Progenitor cell of endocrine pancreas (in vitro differentiated cells): ENCODE data around the gene SPDYA. TPM values are rescaled to one million over a fixed set of nuclear protein-coding genes. Genes with fewer than 3 reads are reported as not detected.
"Not testable (repeated sequence)": the region's sequence is repeated elsewhere in the genome, so short reads cannot be mapped to it uniquely, and the experiment has no call there.

Experiments
- DNase-seq: peaks from one replicate; pipeline ENCODE4 v3.0.0; 2021; ENCODE audit warnings: low spot score; ENCODE audit not compliant: unreplicated experiment
- H3K27ac Mint-ChIP-seq: 2 replicates; pipeline ENCODE4 v1.8.0; 2021; ENCODE audit warnings: mild to moderate bottlenecking, moderate library complexity, mixed read lengths
- H3K27me3 Mint-ChIP-seq: 2 replicates; pipeline ENCODE4 v1.8.0; 2021; ENCODE audit warnings: mixed read lengths
- H3K36me3 Mint-ChIP-seq: 2 replicates; pipeline ENCODE4 v1.8.0; 2022; ENCODE audit warnings: mixed read lengths; ENCODE audit not compliant: insufficient read depth
- H3K4me1 Mint-ChIP-seq: 2 replicates; pipeline ENCODE4 v1.8.0; 2021; ENCODE audit warnings: low read depth, mixed read lengths
- H3K4me3 Mint-ChIP-seq: 2 replicates; pipeline ENCODE4 v1.8.0; 2021; ENCODE audit warnings: low read depth, mild to moderate bottlenecking, moderate library complexity, mixed read lengths
- H3K9me3 Mint-ChIP-seq: 2 replicates; pipeline ENCODE4 v1.8.0; 2021; ENCODE audit warnings: low read depth, mixed read lengths
- total RNA-seq: library from RNA; stranded (reverse); gene quantifications from 2 replicates; pipeline ENCODE4 v1.2.1, GENCODE V29; 2021
- TF ChIP-seq, protein P1 (sequence below): fragments of 200-600 bp; sonication (generic); IDR thresholded peaks from one replicate; pipeline ENCODE4 v1.5.0; 2021; ENCODE audit warnings: antibody characterized with exemption, mild to moderate bottlenecking; ENCODE audit not compliant: unreplicated experiment

Gene SPDYA
- total RNA-seq, 1 donor from 2014 or later: 1.6 TPM

DNA sequence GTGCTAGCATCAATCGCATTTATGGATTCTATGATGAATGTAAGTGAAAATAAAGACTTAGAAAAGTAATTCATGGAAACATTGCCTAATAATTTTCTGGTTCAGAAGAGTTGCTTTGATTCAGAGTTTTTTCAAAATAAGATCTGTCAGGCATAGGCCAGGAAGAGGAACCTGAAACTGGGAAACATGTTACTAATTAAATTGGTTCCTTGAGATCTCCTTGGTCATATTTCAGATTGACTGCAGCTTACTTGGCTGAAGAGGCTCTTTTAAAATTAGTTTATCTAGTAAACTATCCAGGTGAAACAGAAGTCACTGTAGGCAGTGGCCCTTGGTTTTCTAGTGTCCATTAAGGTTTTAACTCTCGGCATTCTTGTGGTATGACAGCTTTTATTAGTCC lies 31.6 kb upstream of the SPDYA start:
- Mint-ChIP-seq H3K27ac (no peak overlapping the region), H3K4me1 (no peaks in the 10 kb centered on the region), H3K27me3 (no peaks in the 10 kb centered on the region), H3K36me3 (peaks cover 16% of the 10 kb centered on the region), H3K9me3 (no peaks in the 10 kb centered on the region), H3K4me3 (no peak overlapping the region)
- TF ChIP-seq, protein P1, sequence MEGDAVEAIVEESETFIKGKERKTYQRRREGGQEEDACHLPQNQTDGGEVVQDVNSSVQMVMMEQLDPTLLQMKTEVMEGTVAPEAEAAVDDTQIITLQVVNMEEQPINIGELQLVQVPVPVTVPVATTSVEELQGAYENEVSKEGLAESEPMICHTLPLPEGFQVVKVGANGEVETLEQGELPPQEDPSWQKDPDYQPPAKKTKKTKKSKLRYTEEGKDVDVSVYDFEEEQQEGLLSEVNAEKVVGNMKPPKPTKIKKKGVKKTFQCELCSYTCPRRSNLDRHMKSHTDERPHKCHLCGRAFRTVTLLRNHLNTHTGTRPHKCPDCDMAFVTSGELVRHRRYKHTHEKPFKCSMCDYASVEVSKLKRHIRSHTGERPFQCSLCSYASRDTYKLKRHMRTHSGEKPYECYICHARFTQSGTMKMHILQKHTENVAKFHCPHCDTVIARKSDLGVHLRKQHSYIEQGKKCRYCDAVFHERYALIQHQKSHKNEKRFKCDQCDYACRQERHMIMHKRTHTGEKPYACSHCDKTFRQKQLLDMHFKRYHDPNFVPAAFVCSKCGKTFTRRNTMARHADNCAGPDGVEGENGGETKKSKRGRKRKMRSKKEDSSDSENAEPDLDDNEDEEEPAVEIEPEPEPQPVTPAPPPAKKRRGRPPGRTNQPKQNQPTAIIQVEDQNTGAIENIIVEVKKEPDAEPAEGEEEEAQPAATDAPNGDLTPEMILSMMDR: no peak
- no peak for DNase-seq

DNA sequence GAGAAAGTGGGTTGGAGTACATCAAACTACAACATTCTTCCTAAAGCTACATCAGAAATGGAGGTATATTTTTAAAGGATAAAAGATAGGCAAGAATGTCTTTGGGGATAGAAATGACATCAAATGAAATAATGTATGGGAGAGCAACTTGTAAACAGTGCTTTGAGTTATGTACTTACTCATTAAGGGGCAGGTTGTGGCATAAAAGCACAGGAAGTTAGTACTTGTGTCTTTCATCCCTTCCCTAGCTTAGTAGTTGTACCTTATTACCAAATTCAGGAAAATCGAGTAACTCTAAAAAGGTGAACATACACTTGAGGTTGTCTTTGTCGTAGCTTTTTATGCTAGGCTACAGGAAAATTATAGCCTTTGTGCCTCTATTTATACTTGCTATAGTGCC lies 30.1 kb upstream of the SPDYA start:
- Mint-ChIP-seq H3K4me3 (no peak overlapping the region), H3K36me3 (peaks cover 19% of the 10 kb centered on the region), H3K9me3 (no peaks in the 10 kb centered on the region), H3K27me3 (no peaks in the 10 kb centered on the region), H3K27ac (no peak overlapping the region), H3K4me1 (no peaks in the 10 kb centered on the region)
- TF ChIP-seq, protein P1: no peak
- no peak for DNase-seq

DNA sequence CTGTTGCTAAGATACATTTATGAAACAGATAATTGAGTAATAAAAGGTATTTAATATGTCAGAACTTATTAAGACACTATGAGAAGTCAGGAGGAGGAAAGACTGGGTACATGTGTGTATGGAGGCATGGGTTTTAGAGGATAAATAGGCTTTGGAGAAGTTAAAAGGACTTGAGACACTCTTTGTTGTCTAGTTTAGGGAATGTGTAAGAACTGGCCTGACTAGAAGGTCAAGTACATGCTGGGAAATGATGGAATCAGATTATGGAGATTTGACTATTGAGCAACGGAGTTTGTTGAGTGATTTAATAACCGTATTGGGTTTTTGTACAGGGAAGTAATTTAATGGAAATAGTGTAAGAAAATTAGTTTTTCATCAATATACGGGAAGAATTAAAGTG lies 28.2 kb upstream of the SPDYA start:
- Mint-ChIP-seq H3K4me1 (no peaks in the 10 kb centered on the region), H3K9me3 (no peaks in the 10 kb centered on the region), H3K27me3 (no peaks in the 10 kb centered on the region), H3K27ac (no peak overlapping the region), H3K36me3 (peaks cover 20% of the 10 kb centered on the region), H3K4me3 (no peak overlapping the region)
- TF ChIP-seq, protein P1: no peak
- DNase-seq: no peak

DNA sequence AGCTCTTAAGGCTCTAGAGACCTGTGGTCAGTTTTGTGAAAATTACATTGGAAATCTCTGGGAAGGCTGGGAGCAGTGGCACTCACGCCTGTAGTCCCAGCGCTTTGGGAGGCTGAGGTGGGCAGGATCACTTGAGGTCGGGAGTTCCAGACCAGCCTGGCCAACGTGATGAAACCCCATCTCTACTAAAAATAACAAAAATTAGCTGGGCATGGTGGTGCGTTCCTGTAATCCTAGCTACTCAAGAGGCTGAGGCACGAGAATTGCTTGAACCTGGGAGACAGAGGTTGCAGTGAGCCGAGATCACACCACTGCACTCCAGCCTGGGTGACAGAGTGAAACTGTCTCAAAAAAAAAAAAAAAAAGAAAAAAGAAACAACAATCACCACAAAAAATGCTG lies 26.1 kb upstream of the SPDYA start:
- H3K36me3 Mint-ChIP-seq: peaks cover 29% of the 10 kb centered on the region
- not testable (repeated sequence) for H3K27me3 Mint-ChIP-seq, H3K9me3 Mint-ChIP-seq, H3K4me1 Mint-ChIP-seq, H3K4me3 Mint-ChIP-seq, DNase-seq
- peak overlapping the region; percentile 41 for H3K27ac Mint-ChIP-seq

DNA sequence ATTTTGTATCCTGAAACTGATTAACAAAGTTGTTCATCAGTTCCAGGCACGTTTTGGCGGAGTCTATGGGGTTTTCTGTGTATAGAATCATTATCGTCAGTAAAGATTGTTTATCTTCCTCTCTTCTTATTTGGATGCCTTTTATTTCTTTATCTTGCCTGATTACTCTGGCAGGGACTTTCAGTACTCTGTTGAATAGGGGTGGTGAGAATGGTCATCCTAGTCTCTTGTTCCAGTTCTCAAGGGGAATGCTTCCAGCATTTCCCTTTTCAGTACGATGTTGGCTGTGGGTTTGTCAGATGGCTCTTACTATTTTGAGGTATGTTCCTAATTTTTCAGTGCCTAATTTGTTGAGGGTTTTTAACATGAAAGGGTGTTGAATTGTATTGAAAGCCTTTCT lies 14.0 kb upstream of the SPDYA start:
- no peak overlapping the region for H3K27ac Mint-ChIP-seq
- H3K9me3 Mint-ChIP-seq: peaks cover 24% of the 10 kb centered on the region
- TF ChIP-seq, protein P1: no peak
- peaks cover 56% of the 10 kb centered on the region for H3K36me3 Mint-ChIP-seq
- H3K4me1 Mint-ChIP-seq: no peaks in the 10 kb centered on the region
- no peak overlapping the region for H3K4me3 Mint-ChIP-seq
- H3K27me3 Mint-ChIP-seq: no peaks in the 10 kb centered on the region
- DNase-seq: no peak

DNA sequence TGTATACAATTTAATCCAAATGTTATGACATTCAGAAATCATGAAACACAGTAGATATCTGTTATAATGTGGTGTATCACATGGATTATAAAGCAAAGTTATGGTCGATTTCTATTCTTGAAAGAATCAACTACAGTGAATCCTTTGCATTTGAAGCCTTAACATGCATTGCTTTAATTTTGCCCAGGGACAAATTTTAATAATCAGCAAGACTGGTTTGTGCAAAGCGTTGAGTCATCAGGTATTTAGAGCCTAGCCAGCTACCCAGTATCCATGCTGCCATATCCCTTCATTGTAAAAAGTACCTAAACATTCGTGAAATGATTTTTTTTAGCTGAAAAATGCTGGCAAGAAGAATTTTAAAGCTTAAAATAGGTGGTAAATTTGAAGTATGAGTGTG lies 8.9 kb upstream of the SPDYA start:
- Mint-ChIP-seq H3K4me3 (no peak overlapping the region), H3K27ac (no peak overlapping the region), H3K36me3 (peaks cover 33% of the 10 kb centered on the region)

More for the DNA sequence above, 8.9 kb upstream of the SPDYA start:
- no peak for DNase-seq
- Mint-ChIP-seq H3K27me3 (no peaks in the 10 kb centered on the region), H3K9me3 (peaks cover 6% of the 10 kb centered on the region), H3K4me1 (no peaks in the 10 kb centered on the region)
- TF ChIP-seq, protein P1: no peak
